CD4-positive, alpha-beta T cell treated with Interleukin-2 at 100 ng/mL for 4 hours (primary cell): ENCODE results near the gene SEC63.

Experiments
- DNase-seq: peaks from one replicate; pipeline ENCODE4 v3.0.0-alpha.2; 2020; ENCODE audit warnings: low spot score

SEC63 gene

GRCh38 chr6:107819217-107819616 lies 138.8 kb downstream of the SEC63 start:
- DNase-seq: peak; percentile 73

- DNase-seq: no peak
Observed at GRCh38 chr6:107818272-107818671, 139.7 kb downstream of the SEC63 start.

GRCh38 chr6:107817784-107818183 lies 140.2 kb downstream of the SEC63 start:
- no peak for DNase-seq
